HUES48 (cell line): ENCODE results near the gene GRIK5.
"Not testable (repeated sequence)": the region's sequence is repeated elsewhere in the genome, so short reads cannot be mapped to it uniquely, and the experiment has no call there.

ENCODE experiments used
- H3K27ac ChIP-seq: one replicate; pipeline ENCODE4 v1.7.0; 2013; ENCODE audit warnings: low read depth, low read length, inconsistent platforms
- H3K27me3 ChIP-seq: 2 replicates; pipeline ENCODE4 v1.6.1; 2013; ENCODE audit warnings: mild to moderate bottlenecking, low read length; ENCODE audit not compliant: control insufficient read depth, insufficient read depth
- H3K36me3 ChIP-seq: 2 replicates; pipeline ENCODE4 v1.6.1; 2013; ENCODE audit warnings: low read length; ENCODE audit not compliant: control insufficient read depth, insufficient read depth
- H3K4me1 ChIP-seq: 2 replicates; pipeline ENCODE4 v1.6.1; 2013; ENCODE audit warnings: mild to moderate bottlenecking, low read length; ENCODE audit not compliant: control insufficient read depth, insufficient read depth
- H3K4me3 ChIP-seq: 2 replicates; pipeline ENCODE4 v1.5.1; 2013; ENCODE audit warnings: mild to moderate bottlenecking, low read depth, low read length
- H3K9ac ChIP-seq: 2 replicates; pipeline ENCODE4 v1.6.1; 2013; ENCODE audit warnings: mild to moderate bottlenecking, low read depth, low read length, moderate library complexity
- H3K9me3 ChIP-seq: 2 replicates; pipeline ENCODE4 v1.6.1; 2013; ENCODE audit warnings: low read length; ENCODE audit not compliant: control insufficient read depth, insufficient read depth

The GRIK5 gene

DNA sequence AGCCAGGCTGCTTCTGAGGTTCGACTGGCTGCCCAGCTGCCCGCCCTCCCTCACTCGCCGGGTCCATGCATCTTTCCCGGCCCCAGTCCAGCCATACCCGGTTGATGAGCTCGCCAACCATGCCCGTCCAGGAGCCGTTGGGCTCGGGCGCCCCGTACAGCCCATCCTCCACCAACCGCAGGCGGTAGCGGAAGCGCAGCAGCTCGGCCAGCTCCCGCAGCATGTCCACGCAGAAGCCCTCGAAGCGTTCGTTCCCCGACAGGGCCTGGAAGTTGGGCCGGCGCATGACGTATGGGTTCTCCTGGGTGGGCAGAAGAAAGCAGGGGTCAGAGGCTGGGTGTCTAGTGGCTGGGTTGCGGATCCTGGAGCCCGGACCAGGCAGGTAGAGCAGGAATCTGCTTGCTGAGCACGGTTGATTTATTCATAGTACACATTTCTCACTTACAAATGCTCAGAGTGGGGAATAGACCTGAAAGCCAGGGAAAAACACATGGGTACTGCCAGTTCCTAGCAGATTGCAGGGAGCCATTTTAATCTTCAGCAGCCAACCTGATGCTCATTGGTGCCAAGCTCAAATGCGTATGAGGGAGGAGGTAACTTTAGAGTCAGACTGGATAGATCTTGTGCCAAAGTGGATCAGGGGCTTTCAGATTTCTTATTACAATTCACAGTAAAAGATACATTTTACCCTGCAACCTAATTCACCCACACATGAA, 27.4 kb downstream of the GRIK5 start:
- no peak overlapping the region for H3K27ac ChIP-seq
- H3K27me3 ChIP-seq, result no peaks in the 10 kb centered on the region
- H3K9me3 ChIP-seq, result no peaks in the 10 kb centered on the region
- H3K4me3 ChIP-seq, result no peak overlapping the region
- peaks cover 83% of the 10 kb centered on the region for H3K36me3 ChIP-seq
- no peaks in the 10 kb centered on the region for H3K4me1 ChIP-seq
- no peak overlapping the region for H3K9ac ChIP-seq

DNA sequence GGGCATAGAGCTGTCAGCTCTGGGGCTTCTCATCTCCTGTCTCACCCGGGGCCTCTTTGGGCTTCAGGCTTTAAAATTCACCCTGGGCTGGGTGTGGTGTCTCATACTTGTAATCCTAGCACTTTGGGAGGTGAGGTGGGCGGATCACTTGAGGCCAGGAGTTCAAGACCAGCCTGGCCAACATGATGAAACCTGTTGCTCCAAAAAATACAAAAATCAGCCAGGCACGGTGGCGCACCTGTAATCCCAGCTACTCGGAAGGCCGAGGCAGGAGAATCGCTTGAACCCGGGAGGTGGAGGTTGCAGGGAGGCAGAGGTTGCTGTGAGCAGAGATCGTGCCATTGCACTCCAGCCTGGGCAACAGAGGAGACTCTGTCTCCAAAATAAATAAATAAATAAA, 29.5 kb downstream of the GRIK5 start:
- H3K4me3 ChIP-seq, H3K27ac ChIP-seq, H3K9ac ChIP-seq, H3K4me1 ChIP-seq, H3K27me3 ChIP-seq, H3K9me3 ChIP-seq: not testable (repeated sequence)
- peaks cover 72% of the 10 kb centered on the region for H3K36me3 ChIP-seq

DNA sequence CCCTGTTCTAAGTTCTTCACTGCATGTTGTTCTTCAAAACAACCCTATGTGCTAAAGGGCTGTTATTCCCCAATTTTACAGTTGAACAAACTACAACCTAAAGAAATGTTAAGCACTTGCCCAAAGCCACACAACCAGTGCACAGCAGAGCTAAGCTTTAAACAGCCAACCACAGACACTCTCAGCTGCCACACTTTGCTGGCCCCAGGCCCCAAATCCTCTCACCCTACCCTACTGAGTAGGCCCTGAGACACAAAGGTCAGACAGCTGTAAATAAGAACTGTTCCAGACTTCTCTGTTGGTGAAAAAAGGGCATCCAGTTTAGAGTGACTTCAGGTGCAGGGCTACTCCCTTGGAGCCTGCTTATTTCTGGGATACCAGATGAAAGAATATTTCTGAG, 30.0 kb downstream of the GRIK5 start:
- no peak overlapping the region for H3K27ac ChIP-seq

DNA sequence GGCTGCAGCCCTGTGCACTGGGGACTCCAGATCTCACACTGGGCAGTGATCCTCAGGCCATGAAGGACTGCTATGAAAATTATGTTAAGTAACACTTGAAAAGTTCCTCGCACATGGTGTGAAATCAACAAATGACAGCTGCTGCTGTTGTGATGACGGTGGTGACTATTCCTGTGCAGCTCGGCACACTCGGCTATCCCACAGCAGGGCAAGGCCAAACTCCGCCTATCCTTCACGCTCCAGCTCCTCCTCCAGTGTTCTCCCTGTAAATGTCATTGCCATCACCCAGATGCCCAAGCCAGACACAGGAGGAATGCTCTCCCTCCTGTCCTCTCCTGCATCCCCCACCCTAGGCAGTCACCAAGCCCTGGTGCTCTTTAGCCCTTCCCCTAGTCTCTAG, 31.3 kb downstream of the GRIK5 start:
- Histone ChIP-seq H3K9me3 (no peaks in the 10 kb centered on the region), H3K4me3 (no peak overlapping the region), H3K36me3 (peaks cover 55% of the 10 kb centered on the region), H3K27ac (no peak overlapping the region), H3K4me1 (no peaks in the 10 kb centered on the region), H3K9ac (no peak overlapping the region), H3K27me3 (no peaks in the 10 kb centered on the region)

More for the DNA sequence above, 30.0 kb downstream of the GRIK5 start:
- H3K4me3 ChIP-seq, result no peak overlapping the region
- H3K36me3 ChIP-seq, result peaks cover 67% of the 10 kb centered on the region
- H3K9me3 ChIP-seq, result no peaks in the 10 kb centered on the region
- H3K27me3 ChIP-seq, result no peaks in the 10 kb centered on the region
- H3K9ac ChIP-seq, result no peak overlapping the region
- H3K4me1 ChIP-seq, result no peaks in the 10 kb centered on the region

DNA sequence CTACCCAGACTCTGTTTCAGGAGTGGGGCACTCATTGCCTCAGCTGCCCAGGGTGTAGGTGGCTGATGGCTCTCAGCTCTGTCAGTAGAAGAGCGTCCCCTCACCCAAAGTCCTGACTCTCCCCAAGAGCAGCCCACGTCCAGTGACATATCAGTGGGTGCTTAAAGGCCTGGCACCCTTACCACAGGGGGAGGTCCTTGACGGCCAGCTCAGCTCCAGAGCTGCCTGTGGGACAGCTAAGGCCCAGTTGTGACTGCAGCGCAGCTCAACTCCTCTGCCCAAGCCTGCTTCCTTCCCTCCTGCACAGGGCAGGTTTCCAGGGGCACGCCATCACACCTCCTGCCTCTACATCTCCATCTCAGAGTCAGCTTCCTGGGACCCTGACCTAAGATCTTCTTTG, 32.4 kb downstream of the GRIK5 start:
- H3K27ac ChIP-seq, result no peak overlapping the region
- peaks cover 2% of the 10 kb centered on the region; the same call in 1 of the 2 replicates for H3K4me1 ChIP-seq
- no peak overlapping the region for H3K4me3 ChIP-seq
- H3K36me3 ChIP-seq, result peaks cover 46% of the 10 kb centered on the region
- no peaks in the 10 kb centered on the region for H3K9me3 ChIP-seq
- H3K27me3 ChIP-seq, result no peaks in the 10 kb centered on the region
- no peak overlapping the region for H3K9ac ChIP-seq

DNA sequence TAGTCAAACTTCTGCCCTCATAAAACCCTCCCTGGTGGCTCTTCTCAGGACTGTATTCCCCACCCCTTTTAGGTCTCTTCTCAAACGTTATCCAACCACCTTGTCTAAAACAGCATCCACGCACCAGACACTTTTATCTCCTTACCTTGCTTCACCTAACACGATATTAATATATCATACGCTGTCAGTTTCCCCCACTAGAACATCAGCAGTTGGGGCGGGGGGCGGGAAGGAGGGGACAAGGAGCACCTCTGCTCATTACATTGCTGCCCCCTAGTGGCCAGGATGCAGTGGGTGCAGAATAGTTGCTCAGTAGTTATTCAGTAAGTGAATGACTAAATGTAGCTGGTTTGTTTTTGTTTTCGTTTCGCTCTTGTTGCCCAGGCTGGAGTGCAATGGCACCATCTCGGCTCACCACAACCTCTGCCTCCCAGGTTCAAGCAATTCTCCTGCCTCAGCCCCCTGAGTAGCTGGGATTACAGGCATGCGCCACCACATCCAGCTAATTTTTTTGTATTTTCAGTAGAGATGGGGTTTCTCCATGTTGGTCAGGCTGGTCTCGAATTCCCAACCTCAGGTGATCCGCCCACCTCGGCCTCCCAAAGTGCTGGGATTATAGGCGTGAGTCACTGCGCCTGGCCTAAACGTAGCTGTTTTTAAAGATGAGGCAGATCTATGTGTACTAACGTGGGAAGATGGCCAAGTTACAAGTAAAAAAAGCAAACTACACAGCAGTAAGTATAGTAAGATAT, 35.2 kb downstream of the GRIK5 start:
- H3K9me3 ChIP-seq, H3K4me3 ChIP-seq, H3K27me3 ChIP-seq, H3K9ac ChIP-seq: not testable (repeated sequence)
- Histone ChIP-seq H3K27ac (peak overlapping the region; percentile 62), H3K36me3 (peaks cover 25% of the 10 kb centered on the region), H3K4me1 (peaks cover 12% of the 10 kb centered on the region)

DNA sequence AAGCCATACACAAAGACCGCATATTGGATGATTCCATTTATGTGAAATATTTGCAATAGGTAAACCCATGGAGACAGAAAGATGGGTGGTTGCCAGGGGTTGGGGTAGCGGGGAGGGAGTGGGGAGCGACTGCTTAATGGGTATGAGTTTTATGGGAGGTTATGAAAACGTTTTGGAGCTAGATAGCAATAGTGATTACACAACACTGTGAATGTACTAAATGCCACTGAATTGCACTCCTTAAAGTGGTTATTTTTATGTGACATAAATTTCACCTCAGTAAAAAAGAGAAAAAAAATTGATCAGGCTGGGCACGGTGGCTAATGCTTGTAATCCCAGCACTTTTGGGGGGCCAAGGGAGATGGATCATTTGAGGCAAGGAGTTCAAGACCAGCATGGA, 36.6 kb downstream of the GRIK5 start:
- no peak overlapping the region for H3K27ac ChIP-seq
- H3K36me3 ChIP-seq, result peaks cover 15% of the 10 kb centered on the region
- no peak overlapping the region for H3K9ac ChIP-seq
- H3K9me3 ChIP-seq, result no peaks in the 10 kb centered on the region
- H3K4me3 ChIP-seq, result no peak overlapping the region
- H3K4me1 ChIP-seq, result peaks cover 14% of the 10 kb centered on the region
- H3K27me3 ChIP-seq, result no peaks in the 10 kb centered on the region

DNA sequence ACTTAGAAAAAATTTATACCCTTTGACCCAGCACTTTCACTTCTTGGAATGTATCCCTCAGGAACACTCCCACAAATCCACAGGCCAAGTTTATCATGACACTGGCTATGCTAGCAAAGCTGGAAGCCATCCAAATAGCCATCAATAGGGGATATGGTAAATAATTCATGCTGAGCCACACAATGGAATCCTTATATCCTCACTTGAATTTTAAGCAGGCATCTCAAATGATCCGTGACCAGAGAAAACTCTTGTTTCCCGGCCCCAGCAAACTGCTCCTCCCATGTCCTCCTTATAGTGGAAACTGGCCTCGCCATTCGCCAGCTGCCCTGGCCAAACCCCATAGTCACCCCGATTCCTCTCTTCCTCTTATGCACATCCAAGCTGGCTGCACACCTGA, 37.6 kb downstream of the GRIK5 start:
- Histone ChIP-seq H3K27ac (peak overlapping the region; percentile 77), H3K9me3 (no peaks in the 10 kb centered on the region), H3K4me3 (peak overlapping the region; percentile 11; the same call in 1 of the 2 replicates), H3K9ac (no peak overlapping the region), H3K36me3 (peaks cover 8% of the 10 kb centered on the region), H3K27me3 (no peaks in the 10 kb centered on the region), H3K4me1 (peaks cover 15% of the 10 kb centered on the region)

DNA sequence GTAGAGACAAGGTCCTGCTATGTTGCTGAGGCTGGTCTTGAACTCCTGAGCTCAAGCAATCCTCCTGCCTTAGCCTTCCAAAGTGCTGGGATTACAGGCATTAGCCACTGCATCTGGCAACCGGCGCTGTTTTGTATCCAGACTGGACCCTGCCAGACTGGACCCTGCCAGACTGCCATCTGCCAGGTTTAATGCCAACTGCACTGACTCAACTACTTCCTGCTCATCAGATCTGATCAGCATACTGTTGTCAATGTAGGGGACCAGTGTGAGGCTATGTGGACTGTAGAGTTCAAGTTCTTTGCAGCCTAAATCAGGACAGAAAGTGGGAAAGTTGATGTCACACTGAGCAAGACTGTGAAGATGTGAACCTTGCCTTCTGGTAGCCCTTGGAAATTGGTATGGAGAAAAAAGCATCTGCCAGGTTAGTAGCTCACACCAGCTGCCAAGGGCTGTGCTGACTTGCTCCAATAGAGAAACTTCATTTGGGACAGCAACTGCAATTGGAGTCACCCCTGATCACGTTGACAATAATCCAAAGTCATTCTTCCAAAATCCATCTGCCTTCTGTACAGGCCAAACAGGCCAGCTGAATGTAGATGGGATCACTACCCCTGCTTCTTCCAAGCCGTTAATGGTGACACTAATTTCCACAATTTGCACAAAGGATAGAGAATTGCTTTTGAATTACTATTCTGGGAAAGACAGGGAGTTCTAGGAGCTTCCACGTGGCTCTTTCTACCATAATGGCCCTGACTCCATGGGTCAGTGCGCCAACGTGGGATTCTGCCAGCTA, 39.2 kb downstream of the GRIK5 start:
- H3K27ac ChIP-seq, result no peak overlapping the region
- no peaks in the 10 kb centered on the region for H3K9me3 ChIP-seq
- peaks cover 15% of the 10 kb centered on the region for H3K4me1 ChIP-seq
- no peak overlapping the region for H3K4me3 ChIP-seq
- H3K9ac ChIP-seq, result no peak overlapping the region
- H3K27me3 ChIP-seq, result no peaks in the 10 kb centered on the region
- peaks cover 11% of the 10 kb centered on the region for H3K36me3 ChIP-seq

DNA sequence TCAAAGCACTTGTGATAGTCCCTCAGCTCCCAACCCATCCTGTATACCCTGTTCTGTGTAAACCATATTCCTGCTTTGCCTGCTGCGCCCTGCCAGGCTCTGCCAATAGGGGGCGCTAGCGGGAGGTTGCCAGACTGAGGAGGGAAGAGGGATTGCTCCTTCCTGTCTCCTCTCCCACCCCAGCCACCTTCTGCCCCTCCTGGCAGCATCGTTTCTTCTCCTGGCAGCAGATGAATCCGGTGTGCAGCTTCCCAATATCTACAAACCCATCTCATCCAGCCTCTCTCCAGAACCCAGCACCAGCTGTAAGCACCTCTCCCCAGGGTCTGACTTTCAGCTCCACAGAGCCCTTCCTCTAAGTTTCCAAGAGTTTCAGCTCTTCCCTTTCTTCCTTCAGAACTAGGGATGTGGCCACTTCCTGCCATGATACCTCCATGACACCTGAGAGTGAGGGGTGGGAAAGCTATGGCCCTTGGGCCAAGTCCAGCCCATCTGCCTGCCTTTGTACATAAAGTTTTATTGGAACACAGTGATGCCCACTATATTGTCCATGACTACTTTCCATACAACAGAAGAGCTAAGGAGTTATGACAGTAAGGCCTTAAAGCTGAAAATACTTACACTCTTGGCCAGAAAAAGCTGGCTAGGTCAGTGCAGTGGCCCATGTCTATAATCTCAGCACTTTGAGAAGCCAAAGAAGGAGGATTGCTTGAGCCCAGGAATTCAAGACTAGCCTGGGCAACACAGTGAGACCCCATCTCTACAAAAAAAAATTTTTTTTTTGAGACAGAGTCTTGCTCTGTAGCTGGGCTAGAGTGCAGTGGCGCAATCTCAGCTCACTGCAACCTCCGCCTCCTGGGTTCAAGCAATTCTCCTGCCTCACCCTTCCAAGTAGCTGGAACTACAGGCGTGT, 41.4 kb downstream of the GRIK5 start:
- Histone ChIP-seq H3K27ac (no peak overlapping the region), H3K9ac (no peak overlapping the region), H3K4me3 (peak overlapping the region; percentile 51), H3K27me3 (no peaks in the 10 kb centered on the region), H3K36me3 (peaks cover 19% of the 10 kb centered on the region), H3K9me3 (no peaks in the 10 kb centered on the region), H3K4me1 (peaks cover 15% of the 10 kb centered on the region)
